Neural progenitor cell (in vitro differentiated cells): ENCODE results near the gene EYS. TPM values are rescaled to one million over a fixed set of nuclear protein-coding genes. Genes with fewer than 3 reads are reported as not detected.

Experiments used
- DNase-seq: peaks from one replicate; pipeline ENCODE4 v3.0.0-alpha.2; 2016; ENCODE audit warnings: low spot score
- H2AFZ ChIP-seq: fragments of 200-600 bp; sonication (generic); replicated peaks from 2 replicates; pipeline ENCODE4 v1.6.1; 2016; ENCODE audit warnings: antibody characterized with exemption
- H3F3A ChIP-seq: fragments of 200-600 bp; sonication (generic); 2 replicates; pipeline ENCODE4 v1.6.1; 2016; ENCODE audit warnings: antibody characterized with exemption, low read depth
- H3K27ac ChIP-seq: fragments of 200-600 bp; sonication (generic); 2 replicates; pipeline ENCODE4 v1.5.1; 2016; ENCODE audit warnings: mild to moderate bottlenecking
- H3K27me3 ChIP-seq: fragments of 200-600 bp; sonication (generic); 2 replicates; pipeline ENCODE4 v1.6.1; 2016; ENCODE audit warnings: mild to moderate bottlenecking, moderate library complexity
- H3K36me3 ChIP-seq: fragments of 200-600 bp; sonication (generic); 2 replicates; pipeline ENCODE4 v1.5.1; 2016
- H3K4me1 ChIP-seq: fragments of 200-600 bp; sonication (generic); 2 replicates; pipeline ENCODE4 v1.6.1; 2016; ENCODE audit warnings: mixed run types
- H3K4me2 ChIP-seq: fragments of 200-600 bp; sonication (generic); 2 replicates; pipeline ENCODE4 v1.6.1; 2016
- H3K4me3 ChIP-seq: fragments of 200-600 bp; sonication (generic); 2 replicates; pipeline ENCODE4 v1.5.1; 2016
- H3K79me2 ChIP-seq: fragments of 200-600 bp; sonication (generic); 2 replicates; pipeline ENCODE4 v1.6.1; 2016; ENCODE audit warnings: low read depth
- H3K9ac ChIP-seq: fragments of 200-600 bp; sonication (generic); 2 replicates; pipeline ENCODE4 v1.6.1; 2016
- H3K9me3 ChIP-seq: fragments of 200-600 bp; sonication (generic); 2 replicates; pipeline ENCODE4 v1.5.1; 2016; ENCODE audit warnings: low read depth
- H4K20me1 ChIP-seq: fragments of 200-600 bp; sonication (generic); 2 replicates; pipeline ENCODE4 v1.6.1; 2016; ENCODE audit warnings: low read depth
- H3K27ac Mint-ChIP-seq: 3 replicates; pipeline ENCODE4 v1.8.0; 2021; ENCODE audit warnings: mixed read lengths
- H3K27me3 Mint-ChIP-seq: 2 replicates; pipeline ENCODE4 v1.8.0; 2022; ENCODE audit warnings: low read depth, mild to moderate bottlenecking, inconsistent platforms, moderate library complexity, mixed read lengths; ENCODE audit not compliant: insufficient read depth
- H3K36me3 Mint-ChIP-seq: 3 replicates; pipeline ENCODE4 v1.8.0; 2021; ENCODE audit warnings: mixed read lengths
- H3K4me1 Mint-ChIP-seq: 3 replicates; pipeline ENCODE4 v1.8.0; 2021; ENCODE audit warnings: mixed read lengths
- H3K4me3 Mint-ChIP-seq: 3 replicates; pipeline ENCODE4 v1.8.0; 2021; ENCODE audit warnings: mild to moderate bottlenecking, moderate library complexity, mixed read lengths
- H3K9me3 Mint-ChIP-seq: 3 replicates; pipeline ENCODE4 v1.8.0; 2020; ENCODE audit warnings: mixed read lengths
- CTCF ChIP-seq: fragments of 200-600 bp; sonication (generic); IDR thresholded peaks from 2 replicates; pipeline ENCODE4 v1.5.1; 2017; ENCODE audit warnings: antibody characterized with exemption, mild to moderate bottlenecking
- EZH2 ChIP-seq: fragments of 200-600 bp; sonication (generic); IDR thresholded peaks from 2 replicates; pipeline ENCODE4 v1.6.1; 2017; ENCODE audit warnings: antibody characterized with exemption, mild to moderate bottlenecking, moderate library complexity
- EZH2phosphoT487 ChIP-seq: fragments of 200-600 bp; sonication (generic); IDR thresholded peaks from 2 replicates; pipeline ENCODE4 v1.6.1; 2017; ENCODE audit warnings: antibody characterized with exemption
- total RNA-seq: library from RNA; depleted of rRNA; stranded (reverse); fragments of >200 nt; gene quantifications from 2 replicates; pipeline ENCODE4 v1.2.3, GENCODE V29; 2015; ENCODE audit warnings: low replicate concordance

Gene EYS
- total RNA-seq, 1 donor from 2014 or later, result not detected

- Histone ChIP-seq H3K4me2 (no peak overlapping the region), H3K9ac (no peak overlapping the region), H3F3A (no peaks in the 10 kb centered on the region), H2AFZ (no peak overlapping the region), H3K4me1 (peaks cover 3% of the 10 kb centered on the region), H4K20me1 (no peaks in the 10 kb centered on the region), H3K79me2 (no peaks in the 10 kb centered on the region), H3K9me3 (no peaks in the 10 kb centered on the region), H3K27me3 (no peaks in the 10 kb centered on the region), H3K4me3 (no peak overlapping the region), H3K27ac (no peak overlapping the region), H3K36me3 (no peaks in the 10 kb centered on the region)
- no peaks in the 10 kb centered on the region for H3K36me3 Mint-ChIP-seq
- no peaks in the 10 kb centered on the region for H3K27me3 Mint-ChIP-seq
- H3K4me1 Mint-ChIP-seq, result peaks cover 4% of the 10 kb centered on the region
- DNase-seq, result no peak
- no peak overlapping the region for H3K27ac Mint-ChIP-seq
- TF ChIP-seq EZH2phosphoT487 (no peak), CTCF (no peak), EZH2 (no peak)
- H3K9me3 Mint-ChIP-seq, result no peaks in the 10 kb centered on the region
- no peak overlapping the region for H3K4me3 Mint-ChIP-seq
These were observed 1115.4 kb downstream of the EYS start for GRCh38 chr6:64591676-64592036.

- H3K27me3 Mint-ChIP-seq, result no peaks in the 10 kb centered on the region
- H3K36me3 Mint-ChIP-seq, result no peaks in the 10 kb centered on the region
- H3K36me3 ChIP-seq, result no peaks in the 10 kb centered on the region
- no peak overlapping the region for H3K4me3 Mint-ChIP-seq
- H3K27ac ChIP-seq, result no peak overlapping the region
- peaks cover 3% of the 10 kb centered on the region for H3K4me1 ChIP-seq
- H3K79me2 ChIP-seq, result no peaks in the 10 kb centered on the region
- DNase-seq, result no peak
- no peaks in the 10 kb centered on the region for H3K9me3 ChIP-seq
- no peaks in the 10 kb centered on the region for H4K20me1 ChIP-seq
- H3K27ac Mint-ChIP-seq, result no peak overlapping the region
- no peak overlapping the region for H3K9ac ChIP-seq
- no peak for TF ChIP-seq CTCF
- TF ChIP-seq EZH2, result no peak
- no peak for TF ChIP-seq EZH2phosphoT487
- peaks cover 4% of the 10 kb centered on the region for H3K4me1 Mint-ChIP-seq
- no peaks in the 10 kb centered on the region for H3F3A ChIP-seq
- H3K9me3 Mint-ChIP-seq, result no peaks in the 10 kb centered on the region
- no peaks in the 10 kb centered on the region for H3K27me3 ChIP-seq
- H3K4me3 ChIP-seq, result no peak overlapping the region
- H3K4me2 ChIP-seq, result no peak overlapping the region
- H2AFZ ChIP-seq, result no peak overlapping the region
These were observed 1115.9 kb downstream of the EYS start for GRCh38 chr6:64590965-64591675.

GRCh38 chr6:64589961-64590360, 1117.1 kb downstream of the EYS start:
- Mint-ChIP-seq H3K36me3 (no peaks in the 10 kb centered on the region), H3K4me3 (no peak overlapping the region), H3K4me1 (peaks cover 4% of the 10 kb centered on the region), H3K27me3 (no peaks in the 10 kb centered on the region), H3K9me3 (no peaks in the 10 kb centered on the region), H3K27ac (no peak overlapping the region)
- H3K9ac ChIP-seq, result no peak overlapping the region
- H3K4me1 ChIP-seq, result peaks cover 3% of the 10 kb centered on the region
- no peak overlapping the region for H3K4me2 ChIP-seq
- TF ChIP-seq EZH2phosphoT487 (no peak), EZH2 (no peak), CTCF (no peak)
- no peaks in the 10 kb centered on the region for H3K36me3 ChIP-seq
- no peak overlapping the region for H2AFZ ChIP-seq
- H3K27me3 ChIP-seq, result no peaks in the 10 kb centered on the region
- DNase-seq, result peak; percentile 3
- H3K79me2 ChIP-seq, result no peaks in the 10 kb centered on the region
- H3K27ac ChIP-seq, result no peak overlapping the region
- H3K4me3 ChIP-seq, result no peak overlapping the region
- no peaks in the 10 kb centered on the region for H3K9me3 ChIP-seq
- no peaks in the 10 kb centered on the region for H3F3A ChIP-seq
- no peaks in the 10 kb centered on the region for H4K20me1 ChIP-seq
